GM23248 (cell line): Measurements from ENCODE around the gene SEZ6L.

Experiments used
- EZH2 ChIP-seq: fragments of 200-600 bp; sonication (generic); IDR thresholded peaks from 2 replicates; pipeline ENCODE4 v1.6.1; 2018; ENCODE audit warnings: antibody characterized with exemption, mild to moderate bottlenecking; ENCODE audit not compliant: insufficient read depth, poor library complexity, severe bottlenecking
- EZH2phosphoT487 ChIP-seq: fragments of 200-600 bp; sonication (generic); IDR thresholded peaks from 2 replicates; pipeline ENCODE4 v1.6.1; 2018; ENCODE audit warnings: antibody characterized with exemption, moderate library complexity, mild to moderate bottlenecking, low read depth; ENCODE audit not compliant: insufficient read depth

DNA sequence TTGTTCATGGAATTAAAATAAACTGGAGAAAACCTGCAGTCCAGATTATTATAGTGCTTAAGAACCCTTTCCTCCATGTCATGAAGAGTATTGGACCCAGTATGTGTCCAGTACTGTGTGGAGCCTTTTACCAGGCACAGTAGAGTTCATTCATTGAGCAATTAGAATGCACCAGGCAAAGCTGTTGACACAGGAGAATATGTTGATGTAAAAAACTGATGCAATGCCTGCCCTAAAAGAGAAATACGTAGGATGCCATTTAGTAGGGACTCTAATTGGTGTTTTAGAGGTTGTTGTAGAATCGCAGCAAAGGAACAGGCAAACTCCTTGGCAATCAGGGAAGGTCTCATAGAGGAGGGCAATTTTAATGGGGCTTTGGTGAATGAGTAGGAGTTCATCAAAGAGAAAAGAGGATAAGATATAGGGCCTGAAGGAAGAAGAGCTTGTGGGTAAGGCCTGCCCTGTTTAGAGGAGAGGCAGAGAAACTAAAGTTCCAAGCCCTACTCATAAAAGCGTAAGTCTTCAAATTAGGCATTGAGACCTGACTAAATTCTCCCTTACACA lies 126.4 kb downstream of the SEZ6L start:
- TF ChIP-seq EZH2 (no peak), EZH2phosphoT487 (no peak)
